Natural killer cell (primary cell): ENCODE results near the gene ARFGAP2. TPM values are rescaled to one million over a fixed set of nuclear protein-coding genes. Genes with fewer than 3 reads are reported as not detected.

ENCODE experiments used
- ATAC-seq, 3 donors: fragments of 150-1000 bp in 2 of 3; fragments of 200-7000 bp in 1 of 3; cut with Tn5 transposase; 1 replicate in 1 of 3; 2 replicates in 2 of 3; pipeline ENCODE4 v1.10.0; 2021; ENCODE audit warnings: mild to moderate bottlenecking in 2 of 3, moderate library complexity in 2 of 3
- DNase-seq, 2 donors: peaks; one replicate each; pipeline versions ENCODE4 v3.0.0 to v3.0.0-alpha.2; 2013 to 2021; ENCODE audit warnings: mixed read lengths in 1 of 2
- H3K27ac ChIP-seq: one replicate; pipeline ENCODE4 v1.5.1; 2013; ENCODE audit warnings: mild to moderate bottlenecking, low read length
- H3K27me3 ChIP-seq: one replicate; pipeline ENCODE4 v1.6.1; 2013; ENCODE audit warnings: low read length; ENCODE audit not compliant: control insufficient read depth, insufficient read depth
- H3K36me3 ChIP-seq: one replicate; pipeline ENCODE4 v1.6.1; 2013; ENCODE audit warnings: low read length; ENCODE audit not compliant: control insufficient read depth, insufficient read depth
- H3K4me1 ChIP-seq: one replicate; pipeline ENCODE4 v1.6.1; 2013; ENCODE audit warnings: low read length; ENCODE audit not compliant: control insufficient read depth, insufficient read depth
- H3K4me3 ChIP-seq: one replicate; pipeline ENCODE4 v1.5.1; 2013; ENCODE audit warnings: low read length
- H3K9me3 ChIP-seq: one replicate; pipeline ENCODE4 v1.6.1; 2013; ENCODE audit warnings: low read length; ENCODE audit not compliant: control insufficient read depth, insufficient read depth
- H3K27ac Mint-ChIP-seq, 2 donors: one replicate each; pipeline ENCODE4 v1.8.0; 2022; ENCODE audit warnings: mild to moderate bottlenecking in 2 of 2, mixed read lengths in 2 of 2, moderate library complexity in 1 of 2
- H3K27me3 Mint-ChIP-seq, 2 donors: one replicate each; pipeline ENCODE4 v1.8.0; 2022; ENCODE audit warnings: low read depth in 2 of 2, mixed read lengths in 2 of 2
- H3K36me3 Mint-ChIP-seq: one replicate; pipeline ENCODE4 v1.8.0; 2022; ENCODE audit warnings: mixed read lengths
- H3K4me1 Mint-ChIP-seq, 2 donors: one replicate each; pipeline ENCODE4 v1.8.0; 2022; ENCODE audit warnings: mixed read lengths in 2 of 2
- H3K4me3 Mint-ChIP-seq: one replicate; pipeline ENCODE4 v1.8.0; 2022; ENCODE audit warnings: mild to moderate bottlenecking, moderate library complexity, mixed read lengths
- H3K9me3 Mint-ChIP-seq, 2 donors: one replicate each; pipeline ENCODE4 v1.8.0; 2022; ENCODE audit warnings: mixed read lengths in 2 of 2
- WGBS: methylation state at CpG from one replicate; pipeline ENCODE4 v1.1.7; 2013; ENCODE audit warnings: missing lambda C conversion rate; ENCODE audit not compliant: insufficient coverage; 5-methylcytosine and 5-hydroxymethylcytosine counted together
- intact Hi-C: fragments of 100-400 bp; cut with micrococcal nuclease; formaldehyde crosslinking; loops from one replicate; pipeline ENCODE4 v1.14.2; 2022
- total RNA-seq, 4 donors: library from RNA; stranded (reverse); fragments of 120-200 nt in 1 of 4; gene quantifications; one replicate each; pipeline versions ENCODE4 v1.2.3 to v1.2.4, GENCODE V29; 2013 to 2022
- TF ChIP-seq, protein P1 (sequence below): fragments of 200-600 bp; IDR thresholded peaks from one replicate; pipeline ENCODE4 v1.8.0; 2022; ENCODE audit warnings: antibody characterized with exemption

Gene ARFGAP2
- total RNA-seq, result 100 to 1,000 TPM; 199 to 236 (median 228) TPM
- 113 TPM for total RNA-seq (2013)

DNA sequence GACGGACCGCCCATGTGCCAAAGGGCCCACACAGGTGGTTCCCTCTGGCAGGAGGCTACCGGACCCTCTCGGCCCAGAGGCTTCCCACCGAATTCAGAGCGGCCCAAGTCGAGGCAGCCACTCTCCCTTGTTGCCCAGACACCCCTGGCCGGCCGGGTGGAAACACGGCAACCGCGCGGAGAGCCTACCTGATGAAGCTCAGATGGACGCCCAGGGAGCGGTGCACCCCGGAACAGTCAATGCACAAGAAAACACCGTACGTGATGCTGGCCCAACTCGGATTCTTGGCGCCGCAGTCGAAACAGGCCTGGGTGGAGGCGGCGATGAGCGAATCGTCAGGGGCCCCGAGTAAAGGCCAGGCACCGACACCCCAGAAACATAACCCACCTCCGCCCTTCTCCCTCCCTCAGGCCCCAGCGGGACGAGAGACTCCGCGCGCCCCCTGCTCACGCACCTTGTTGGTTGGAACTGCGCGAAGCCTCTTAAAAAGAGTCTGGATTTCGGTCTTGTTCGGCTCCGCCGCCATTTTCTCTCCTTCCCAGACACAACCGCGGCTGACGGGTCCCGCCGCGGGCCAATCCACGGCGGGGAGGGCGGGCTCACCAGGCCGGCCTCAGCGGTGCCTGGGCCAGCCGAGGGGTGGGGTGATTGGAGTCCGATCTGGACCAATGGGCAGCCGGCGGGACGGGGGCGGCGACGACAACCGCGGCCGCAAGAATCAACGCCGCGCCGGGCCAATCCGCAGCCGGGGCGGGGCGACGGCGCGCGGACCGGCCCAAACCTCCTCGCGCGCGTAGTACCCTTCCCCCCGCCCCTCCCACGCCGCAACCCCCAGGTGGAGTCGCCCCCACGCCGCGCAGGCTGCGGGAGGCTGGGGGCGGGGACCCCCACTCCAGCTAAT, at the start of gene ARFGAP2:
ARFGAP2 (minus strand) TSS at position 552 of the 901 bp plus-strand sequence; CDS start at position 526, 26 bp downstream.
- DNase-seq, result peak; percentile 97 to 98
- Histone ChIP-seq H3K27ac (peak within 1 kb of the TSS; percentile 95), H3K9me3 (no peaks in the 10 kb centered on the region), H3K4me3 (peak within 1 kb of the TSS; percentile 91), H3K36me3 (peaks cover 25% of the 10 kb centered on the region), H3K4me1 (peaks cover 33% of the 10 kb centered on the region), H3K27me3 (no peaks in the 10 kb centered on the region)
- peak within 1 kb of the TSS; percentile 97 for H3K4me3 Mint-ChIP-seq
- peaks cover 0 to 3% of the 10 kb centered on the region in 2 donors for H3K27me3 Mint-ChIP-seq
- peaks cover 24 to 47% of the 10 kb centered on the region in 2 donors for H3K4me1 Mint-ChIP-seq
- peak; percentile 89 to 97 (median 94) for ATAC-seq
- under 1% methylated on average over 89 of the region's 89 CpGs for WGBS
- peak within 1 kb of the TSS; percentile 96 for H3K27ac Mint-ChIP-seq
- no peaks in the 10 kb centered on the region for H3K36me3 Mint-ChIP-seq
- TF ChIP-seq, protein P1, sequence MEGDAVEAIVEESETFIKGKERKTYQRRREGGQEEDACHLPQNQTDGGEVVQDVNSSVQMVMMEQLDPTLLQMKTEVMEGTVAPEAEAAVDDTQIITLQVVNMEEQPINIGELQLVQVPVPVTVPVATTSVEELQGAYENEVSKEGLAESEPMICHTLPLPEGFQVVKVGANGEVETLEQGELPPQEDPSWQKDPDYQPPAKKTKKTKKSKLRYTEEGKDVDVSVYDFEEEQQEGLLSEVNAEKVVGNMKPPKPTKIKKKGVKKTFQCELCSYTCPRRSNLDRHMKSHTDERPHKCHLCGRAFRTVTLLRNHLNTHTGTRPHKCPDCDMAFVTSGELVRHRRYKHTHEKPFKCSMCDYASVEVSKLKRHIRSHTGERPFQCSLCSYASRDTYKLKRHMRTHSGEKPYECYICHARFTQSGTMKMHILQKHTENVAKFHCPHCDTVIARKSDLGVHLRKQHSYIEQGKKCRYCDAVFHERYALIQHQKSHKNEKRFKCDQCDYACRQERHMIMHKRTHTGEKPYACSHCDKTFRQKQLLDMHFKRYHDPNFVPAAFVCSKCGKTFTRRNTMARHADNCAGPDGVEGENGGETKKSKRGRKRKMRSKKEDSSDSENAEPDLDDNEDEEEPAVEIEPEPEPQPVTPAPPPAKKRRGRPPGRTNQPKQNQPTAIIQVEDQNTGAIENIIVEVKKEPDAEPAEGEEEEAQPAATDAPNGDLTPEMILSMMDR, result no peak
- H3K9me3 Mint-ChIP-seq, result no peaks in the 10 kb centered on the region
- intact Hi-C loops, result loop anchor here (2.0 to 10.0 kb wide), 3 partner anchors 38 to 228 kb away; partner anchors contain the start of genes DDB2, MADD and SLC39A13

DNA sequence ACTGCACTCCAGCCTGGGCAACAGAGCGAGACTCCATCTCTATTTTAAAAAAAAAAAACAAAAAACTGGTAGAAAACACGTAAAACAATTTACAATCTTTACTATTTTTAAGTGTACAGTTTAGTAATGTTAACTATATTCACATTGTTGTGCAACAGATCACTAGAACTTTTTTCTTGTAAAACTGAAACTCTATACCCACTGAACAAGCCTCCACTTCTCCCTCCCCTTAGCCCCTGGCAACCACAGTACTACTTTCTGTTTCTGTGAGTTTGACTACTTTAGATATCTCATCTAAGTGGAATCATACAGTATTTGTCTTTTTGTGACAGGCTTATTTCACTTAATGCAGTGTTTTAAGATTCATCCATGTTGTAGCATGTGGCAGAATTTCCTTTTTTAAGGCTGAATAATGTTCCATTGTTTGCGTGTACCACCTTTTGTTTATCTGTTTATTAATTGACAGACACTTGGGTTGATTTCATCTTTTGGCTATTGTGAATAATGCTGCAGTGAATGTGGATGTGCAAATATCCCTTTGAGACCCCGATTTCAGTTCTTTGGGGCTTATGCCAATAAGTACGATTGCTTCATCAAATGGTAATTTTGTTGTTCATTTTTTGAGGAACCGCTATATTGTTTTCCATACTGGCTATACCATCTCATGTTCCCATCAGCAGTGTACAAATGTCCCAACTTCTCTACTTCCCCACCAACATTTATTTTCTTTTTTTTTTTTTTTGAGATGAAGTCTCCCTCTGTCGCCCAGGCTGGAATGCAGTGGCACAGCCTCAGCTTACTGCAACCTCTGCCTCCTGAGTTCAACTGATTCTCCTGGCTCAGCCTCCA, 49.1 kb upstream of the ARFGAP2 start:
- Mint-ChIP-seq H3K4me1 (peaks cover 6 to 12% of the 10 kb centered on the region in 2 donors), H3K27ac (peak overlapping the region; percentile 56 to 59), H3K4me3 (no peak overlapping the region), H3K27me3 (no peaks in the 10 kb centered on the region), H3K9me3 (no peaks in the 10 kb centered on the region), H3K36me3 (no peaks in the 10 kb centered on the region)
- no peaks in the 10 kb centered on the region for H3K4me1 ChIP-seq
- TF ChIP-seq, protein P1, result no peak
- H3K9me3 ChIP-seq, result no peaks in the 10 kb centered on the region
- no peak overlapping the region for H3K27ac ChIP-seq
- 82% methylated on average over 7 of the region's 7 CpGs for WGBS
- peaks cover 17% of the 10 kb centered on the region for H3K36me3 ChIP-seq
- intact Hi-C loops, result no loop called here
- no peak overlapping the region for H3K4me3 ChIP-seq
- H3K27me3 ChIP-seq, result no peaks in the 10 kb centered on the region
- peak; percentile 73 to 87 (median 77) for ATAC-seq
- no peak for DNase-seq

DNA sequence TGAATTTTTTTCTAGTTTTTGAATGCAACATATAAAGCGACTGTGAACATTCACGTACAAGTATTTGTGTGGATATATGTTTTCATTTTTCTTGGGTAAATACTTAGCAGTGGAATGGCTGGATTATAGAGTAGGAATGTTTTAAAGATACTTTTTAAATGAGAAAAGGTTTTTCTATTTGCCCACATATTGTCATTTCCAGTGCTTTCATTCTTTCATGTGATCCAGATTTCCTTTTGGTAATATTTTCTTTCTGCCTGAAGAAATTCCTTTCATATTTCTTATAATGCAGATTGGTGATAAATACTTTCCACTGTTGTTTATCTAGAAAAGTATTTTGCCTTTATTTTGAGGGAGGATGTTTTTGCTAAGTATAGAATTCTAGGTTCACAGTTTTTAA, 46.0 kb upstream of the ARFGAP2 start:
- no peak overlapping the region for H3K27ac Mint-ChIP-seq
- Histone ChIP-seq H3K36me3 (peaks cover 19% of the 10 kb centered on the region), H3K4me1 (no peaks in the 10 kb centered on the region), H3K27me3 (no peaks in the 10 kb centered on the region), H3K4me3 (no peak overlapping the region), H3K27ac (no peak overlapping the region), H3K9me3 (no peaks in the 10 kb centered on the region)
- no peaks in the 10 kb centered on the region for H3K9me3 Mint-ChIP-seq
- H3K4me3 Mint-ChIP-seq, result no peak overlapping the region
- ATAC-seq (no peak), DNase-seq (no peak)
- no peaks in the 10 kb centered on the region for H3K36me3 Mint-ChIP-seq
- WGBS, result 97% methylated on average over 2 of the region's 2 CpGs
- TF ChIP-seq, protein P1, result no peak
- no peaks in the 10 kb centered on the region for H3K27me3 Mint-ChIP-seq
- intact Hi-C loops, result no loop called here
- peaks cover 14 to 20% of the 10 kb centered on the region in 2 donors for H3K4me1 Mint-ChIP-seq
